Keratinocyte (primary cell): ENCODE results near the gene TSPAN7.

Experiments
- EZH2 ChIP-seq: IDR thresholded peaks from one replicate; pipeline ENCODE4 v1.6.1; 2012; ENCODE audit warnings: inconsistent platforms, mild to moderate bottlenecking, low read length, moderate library complexity
- TF ChIP-seq, protein P1 (sequence below), 3 experiments: IDR thresholded peaks in 1 of 3; conservative IDR thresholded peaks in 1 of 3; optimal IDR thresholded peaks in 1 of 3; 2 replicates in 2 of 3; 3 replicates in 1 of 3; pipeline versions ENCODE3 to v1.5.1; 2011; ENCODE audit warnings: low read length in 3 of 3, mild to moderate bottlenecking in 3 of 3, moderate library complexity in 2 of 3, control low read depth in 1 of 3, inconsistent platforms in 1 of 3; ENCODE audit not compliant: insufficient read depth in 2 of 3; ENCODE audit errors: extremely low read depth in 1 of 3

DNA sequence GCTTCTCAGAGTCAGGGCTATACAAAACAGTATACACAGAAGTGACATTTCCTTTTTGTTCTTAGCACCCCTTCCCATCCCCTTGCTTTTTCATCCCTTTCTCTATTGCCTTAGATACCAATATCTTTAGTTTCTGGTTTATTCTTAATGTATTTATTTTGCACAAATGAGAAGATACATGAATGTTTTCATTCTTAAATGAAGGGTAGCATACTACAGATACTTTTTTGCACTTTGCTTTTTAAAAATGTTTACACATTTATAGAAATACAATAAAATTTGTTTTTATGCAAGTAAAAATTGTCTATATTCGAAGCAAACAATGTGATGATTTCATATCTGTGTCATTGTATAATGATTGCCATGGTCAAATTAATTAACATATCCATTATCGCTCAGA is 33.1 kb downstream of the TSPAN7 start:
- TF ChIP-seq, protein P1, sequence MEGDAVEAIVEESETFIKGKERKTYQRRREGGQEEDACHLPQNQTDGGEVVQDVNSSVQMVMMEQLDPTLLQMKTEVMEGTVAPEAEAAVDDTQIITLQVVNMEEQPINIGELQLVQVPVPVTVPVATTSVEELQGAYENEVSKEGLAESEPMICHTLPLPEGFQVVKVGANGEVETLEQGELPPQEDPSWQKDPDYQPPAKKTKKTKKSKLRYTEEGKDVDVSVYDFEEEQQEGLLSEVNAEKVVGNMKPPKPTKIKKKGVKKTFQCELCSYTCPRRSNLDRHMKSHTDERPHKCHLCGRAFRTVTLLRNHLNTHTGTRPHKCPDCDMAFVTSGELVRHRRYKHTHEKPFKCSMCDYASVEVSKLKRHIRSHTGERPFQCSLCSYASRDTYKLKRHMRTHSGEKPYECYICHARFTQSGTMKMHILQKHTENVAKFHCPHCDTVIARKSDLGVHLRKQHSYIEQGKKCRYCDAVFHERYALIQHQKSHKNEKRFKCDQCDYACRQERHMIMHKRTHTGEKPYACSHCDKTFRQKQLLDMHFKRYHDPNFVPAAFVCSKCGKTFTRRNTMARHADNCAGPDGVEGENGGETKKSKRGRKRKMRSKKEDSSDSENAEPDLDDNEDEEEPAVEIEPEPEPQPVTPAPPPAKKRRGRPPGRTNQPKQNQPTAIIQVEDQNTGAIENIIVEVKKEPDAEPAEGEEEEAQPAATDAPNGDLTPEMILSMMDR (optimal IDR thresholded peaks at IDR 0.05 in 1 of 3, IDR thresholded peaks at IDR 0.05 in 1 of 3, conservative IDR thresholded peaks at IDR 0.05 in 1 of 3; ENCODE audit: extremely low read depth in 1 of 3, insufficient read depth in 2 of 3, low read length in 3 of 3), result no peak
- no peak for TF ChIP-seq EZH2
